ENCODE results near the gene CES5A. TPM values are rescaled to one million over a fixed set of nuclear protein-coding genes. Genes with fewer than 3 reads are reported as not detected.
"Not testable (repeated sequence)": the region's sequence is repeated elsewhere in the genome, so short reads cannot be mapped to it uniquely, and the experiment has no call there.

CES5A gene
- total and polyA plus RNA-seq, 10 of the 15 experiments (the other 5 are each of a cell fraction or from before 2014, with no cell fraction given), result 0.19 TPM; not detected in 9

DNA sequence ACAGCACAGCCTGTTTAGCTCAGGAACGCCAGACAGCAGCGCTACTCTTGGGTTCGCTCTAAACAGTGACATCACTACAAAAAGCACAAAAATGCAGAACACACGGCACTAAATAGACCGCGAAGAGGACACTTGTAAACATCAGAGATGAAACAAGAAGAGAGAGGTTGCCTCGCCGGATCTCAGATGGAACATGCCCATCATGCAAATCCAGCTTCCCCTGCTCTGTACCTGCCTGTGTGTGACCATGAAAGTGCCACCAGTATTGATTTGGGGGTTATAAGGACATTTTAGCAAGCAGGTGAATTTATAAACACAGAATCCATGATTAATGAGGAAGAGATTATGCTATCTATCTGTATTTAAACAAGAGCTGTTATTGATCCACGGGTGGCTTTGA, 61.4 kb downstream of the CES5A start:
- intact Hi-C loops (cut with micrococcal nuclease; ENCODE audit: unreplicated experiment); H3K36me3 ChIP-seq (ENCODE audit: control insufficient read depth in 2 of 2, insufficient read depth in 2 of 2, low read length in 1 of 2); H3K9me3 ChIP-seq (replicated peaks; ENCODE audit: control insufficient read depth, insufficient read depth, low read length); BruUV-seq (replicated peaks); H4K20me1 ChIP-seq (ENCODE audit: control insufficient read depth, insufficient read depth); H3K4me2 ChIP-seq (ENCODE audit: control insufficient read depth, insufficient read depth); DNase-seq (ENCODE audit: low read depth, low spot score); ATAC-seq; H3K27ac ChIP-seq (ENCODE audit: control insufficient read depth, insufficient read depth); H3K9ac ChIP-seq (ENCODE audit: control insufficient read depth, insufficient read depth, low read length); H3K4me3 ChIP-seq; SMC1A ChIA-PET (ENCODE audit: uncharacterized antibody, unreplicated experiment); H2AFZ ChIP-seq (ENCODE audit: control insufficient read depth, low read depth, low read length); H3K4me1 ChIP-seq (ENCODE audit: control insufficient read depth, insufficient read depth, low read length); H3K79me2 ChIP-seq (ENCODE audit: control insufficient read depth, insufficient read depth, low read length); in situ Hi-C loops (cut with MboI); H3K27me3 ChIP-seq (replicated peaks in 1 of 2; ENCODE audit: control insufficient read depth in 2 of 2, insufficient read depth in 2 of 2, low read length in 1 of 2); POLR2A ChIA-PET; RAD21 ChIA-PET (ENCODE audit: unreplicated experiment): not testable (repeated sequence)
- CTCF ChIA-PET, result interaction anchor here (0.6 kb wide), 1 partner anchor 561 kb away, joined by 4 read pairs; no protein-coding TSS in a partner anchor
- 8% methylated on average over 9 of the region's 9 CpGs for WGBS (ENCODE audit: insufficient coverage, insufficient replicate concordance, low lambda C conversion rate, missing lambda C conversion rate)
- FAIRE-seq, result peak; percentile 38

DNA sequence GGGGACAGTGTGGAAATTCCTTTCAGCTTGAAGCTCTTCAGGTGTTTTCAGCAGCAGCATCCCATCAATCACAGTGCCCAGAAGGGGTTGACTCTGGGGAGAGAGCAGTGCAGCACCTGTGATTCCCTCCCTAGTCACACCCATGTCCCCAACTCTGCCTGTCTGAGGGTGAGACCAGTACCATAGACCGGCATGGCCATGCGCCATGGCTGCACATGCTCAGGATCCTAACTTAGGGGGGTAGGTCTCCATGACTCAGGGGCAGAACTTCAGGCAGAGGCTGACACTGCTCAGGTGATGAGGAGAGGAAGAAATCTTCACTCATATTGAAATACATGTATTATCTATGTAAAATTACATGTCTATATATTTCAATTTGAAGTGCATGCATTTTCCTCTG, 62.2 kb downstream of the CES5A start:
- Histone ChIP-seq H3K9ac (ENCODE audit: control insufficient read depth, insufficient read depth, low read length) (no peak overlapping the region), H3K27me3 (replicated peaks in 1 of 2; ENCODE audit: control insufficient read depth in 2 of 2, insufficient read depth in 2 of 2, low read length in 1 of 2) (no peaks in the 10 kb centered on the region; a peak in 2 of 4 replicates), H3K4me1 (ENCODE audit: control insufficient read depth, insufficient read depth, low read length) (no peaks in the 10 kb centered on the region), H3K4me3 (no peak overlapping the region), H3K36me3 (ENCODE audit: control insufficient read depth in 2 of 2, insufficient read depth in 2 of 2, low read length in 1 of 2) (no peaks in the 10 kb centered on the region), H3K79me2 (ENCODE audit: control insufficient read depth, insufficient read depth, low read length) (no peaks in the 10 kb centered on the region), H3K4me2 (ENCODE audit: control insufficient read depth, insufficient read depth) (no peak overlapping the region), H4K20me1 (ENCODE audit: control insufficient read depth, insufficient read depth) (no peaks in the 10 kb centered on the region), H3K27ac (ENCODE audit: control insufficient read depth, insufficient read depth) (no peak overlapping the region), H2AFZ (ENCODE audit: control insufficient read depth, low read depth, low read length) (no peak overlapping the region), H3K9me3 (replicated peaks; ENCODE audit: control insufficient read depth, insufficient read depth, low read length) (no peaks in the 10 kb centered on the region)
- intact Hi-C loops (cut with micrococcal nuclease; ENCODE audit: unreplicated experiment) (no loop called here), in situ Hi-C loops (cut with MboI) (no loop called here)
- 25% methylated on average over 2 of the region's 2 CpGs for WGBS (ENCODE audit: insufficient coverage, insufficient replicate concordance, low lambda C conversion rate, missing lambda C conversion rate)
- ChIA-PET RAD21 (ENCODE audit: unreplicated experiment) (no interaction called here), SMC1A (ENCODE audit: uncharacterized antibody, unreplicated experiment) (no interaction called here), POLR2A (no interaction called here), CTCF (no interaction called here)
- DNase-seq (ENCODE audit: low read depth, low spot score) (no peak), ATAC-seq (no peak), FAIRE-seq (no peak)
- no TSS peak for BruUV-seq (replicated peaks)
- TF ChIP-seq, protein P1, sequence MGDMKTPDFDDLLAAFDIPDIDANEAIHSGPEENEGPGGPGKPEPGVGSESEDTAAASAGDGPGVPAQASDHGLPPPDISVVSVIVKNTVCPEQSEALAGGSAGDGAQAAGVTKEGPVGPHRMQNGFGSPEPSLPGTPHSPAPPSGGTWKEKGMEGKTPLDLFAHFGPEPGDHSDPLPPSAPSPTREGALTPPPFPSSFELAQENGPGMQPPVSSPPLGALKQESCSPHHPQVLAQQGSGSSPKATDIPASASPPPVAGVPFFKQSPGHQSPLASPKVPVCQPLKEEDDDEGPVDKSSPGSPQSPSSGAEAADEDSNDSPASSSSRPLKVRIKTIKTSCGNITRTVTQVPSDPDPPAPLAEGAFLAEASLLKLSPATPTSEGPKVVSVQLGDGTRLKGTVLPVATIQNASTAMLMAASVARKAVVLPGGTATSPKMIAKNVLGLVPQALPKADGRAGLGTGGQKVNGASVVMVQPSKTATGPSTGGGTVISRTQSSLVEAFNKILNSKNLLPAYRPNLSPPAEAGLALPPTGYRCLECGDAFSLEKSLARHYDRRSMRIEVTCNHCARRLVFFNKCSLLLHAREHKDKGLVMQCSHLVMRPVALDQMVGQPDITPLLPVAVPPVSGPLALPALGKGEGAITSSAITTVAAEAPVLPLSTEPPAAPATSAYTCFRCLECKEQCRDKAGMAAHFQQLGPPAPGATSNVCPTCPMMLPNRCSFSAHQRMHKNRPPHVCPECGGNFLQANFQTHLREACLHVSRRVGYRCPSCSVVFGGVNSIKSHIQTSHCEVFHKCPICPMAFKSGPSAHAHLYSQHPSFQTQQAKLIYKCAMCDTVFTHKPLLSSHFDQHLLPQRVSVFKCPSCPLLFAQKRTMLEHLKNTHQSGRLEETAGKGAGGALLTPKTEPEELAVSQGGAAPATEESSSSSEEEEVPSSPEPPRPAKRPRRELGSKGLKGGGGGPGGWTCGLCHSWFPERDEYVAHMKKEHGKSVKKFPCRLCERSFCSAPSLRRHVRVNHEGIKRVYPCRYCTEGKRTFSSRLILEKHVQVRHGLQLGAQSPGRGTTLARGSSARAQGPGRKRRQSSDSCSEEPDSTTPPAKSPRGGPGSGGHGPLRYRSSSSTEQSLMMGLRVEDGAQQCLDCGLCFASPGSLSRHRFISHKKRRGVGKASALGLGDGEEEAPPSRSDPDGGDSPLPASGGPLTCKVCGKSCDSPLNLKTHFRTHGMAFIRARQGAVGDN (IDR thresholded peaks at IDR 0.05), result no peak
- TF ChIP-seq MXI1 (IDR thresholded peaks at IDR 0.05; ENCODE audit: low read depth, low read length) (no peak), ZNF384 (IDR thresholded peaks at IDR 0.05; ENCODE audit: borderline replicate concordance, low read depth, low read length) (no peak), BCL11A (IDR thresholded peaks at IDR 0.05; ENCODE audit: low read depth, low read length) (no peak), PAX8 (IDR thresholded peaks at IDR 0.05) (no peak), RAD51 (IDR thresholded peaks at IDR 0.05) (no peak), CEBPB (IDR thresholded peaks at IDR 0.05; ENCODE audit: borderline replicate concordance in 1 of 2, low read depth in 2 of 2, low read length in 2 of 2) (no peak), EZH2 (IDR thresholded peaks at IDR 0.05; ENCODE audit: borderline replicate concordance, control insufficient read depth, low read depth, low read length) (no peak), MYC (IDR thresholded peaks at IDR 0.05; ENCODE audit: insufficient read depth, insufficient read length, insufficient replicate concordance, low read length, severe bottlenecking) (no peak), ATF7 (IDR thresholded peaks at IDR 0.05; ENCODE audit: low read depth) (no peak)
- TF ChIP-seq, protein P2, sequence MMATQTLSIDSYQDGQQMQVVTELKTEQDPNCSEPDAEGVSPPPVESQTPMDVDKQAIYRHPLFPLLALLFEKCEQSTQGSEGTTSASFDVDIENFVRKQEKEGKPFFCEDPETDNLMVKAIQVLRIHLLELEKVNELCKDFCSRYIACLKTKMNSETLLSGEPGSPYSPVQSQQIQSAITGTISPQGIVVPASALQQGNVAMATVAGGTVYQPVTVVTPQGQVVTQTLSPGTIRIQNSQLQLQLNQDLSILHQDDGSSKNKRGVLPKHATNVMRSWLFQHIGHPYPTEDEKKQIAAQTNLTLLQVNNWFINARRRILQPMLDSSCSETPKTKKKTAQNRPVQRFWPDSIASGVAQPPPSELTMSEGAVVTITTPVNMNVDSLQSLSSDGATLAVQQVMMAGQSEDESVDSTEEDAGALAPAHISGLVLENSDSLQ (IDR thresholded peaks at IDR 0.05), result no peak
